ENCODE data around the gene ADAP1.

Gene ADAP1

GRCh38 chr7:992709-993607, 38.5 kb upstream of the ADAP1 start:
- Histone ChIP-seq H3K9ac (ENCODE audit: low read length) (peak overlapping the region; percentile 12), H4K8ac (ENCODE audit: low read depth, low read length) (no peak overlapping the region), H3K79me2 (ENCODE audit: control insufficient read depth, insufficient read depth, low read length) (no peaks in the 10 kb centered on the region), H2AK5ac (ENCODE audit: low read length) (no peak overlapping the region), H2BK5ac (ENCODE audit: low read length) (no peak overlapping the region), H3K79me1 (ENCODE audit: low read length) (no peaks in the 10 kb centered on the region), H3K4me1 (ENCODE audit: control insufficient read depth, low read depth, low read length) (no peaks in the 10 kb centered on the region), H3K23ac (ENCODE audit: low read length) (no peak overlapping the region), H3K18ac (ENCODE audit: low read length) (no peak overlapping the region), H3K4me2 (ENCODE audit: low read length) (no peak overlapping the region), H2BK15ac (replicated peaks; ENCODE audit: low read depth) (no peak overlapping the region), H3K4ac (ENCODE audit: low read depth, low read length) (no peak overlapping the region), H3K27ac (ENCODE audit: low read depth, low read length) (no peak overlapping the region), H2BK120ac (ENCODE audit: low read depth, low read length) (no peak overlapping the region), H3K56ac (ENCODE audit: low read length) (peak overlapping the region; percentile 6), H3K36me3 (ENCODE audit: control insufficient read depth, insufficient read depth, low read length) (no peaks in the 10 kb centered on the region), H4K5ac (ENCODE audit: low read length) (no peak overlapping the region), H3K4me3 (ENCODE audit: low read length) (no peak overlapping the region), H3K27me3 (ENCODE audit: insufficient read depth, low read length, poor library complexity) (no peaks in the 10 kb centered on the region)
- peak; percentile 98 for DNase-seq
- no CpG with 5 or more reads among the region's 34 CpGs for WGBS (ENCODE audit: extremely low coverage, insufficient coverage, low lambda C conversion rate)

- H3K4me1 ChIP-seq (ENCODE audit: control insufficient read depth, low read depth, low read length), result no peaks in the 10 kb centered on the region
- no peak overlapping the region for H4K8ac ChIP-seq (ENCODE audit: low read depth, low read length)
- no peak overlapping the region for H2AK5ac ChIP-seq (ENCODE audit: low read length)
- DNase-seq, result no peak
- H2BK120ac ChIP-seq (ENCODE audit: low read depth, low read length), result no peak overlapping the region
- no peaks in the 10 kb centered on the region for H3K79me1 ChIP-seq (ENCODE audit: low read length)
- no peak overlapping the region for H3K9ac ChIP-seq (ENCODE audit: low read length)
- no peak overlapping the region for H3K23ac ChIP-seq (ENCODE audit: low read length)
- H3K4me2 ChIP-seq (ENCODE audit: low read length), result no peak overlapping the region
- no CpG with 5 or more reads among the region's 34 CpGs for WGBS (ENCODE audit: extremely low coverage, insufficient coverage, low lambda C conversion rate)
- H3K4me3 ChIP-seq (ENCODE audit: low read length), result no peak overlapping the region
- H2BK15ac ChIP-seq (replicated peaks; ENCODE audit: low read depth), result no peak overlapping the region
- H3K79me2 ChIP-seq (ENCODE audit: control insufficient read depth, insufficient read depth, low read length), result no peaks in the 10 kb centered on the region
- H3K27ac ChIP-seq (ENCODE audit: low read depth, low read length), result no peak overlapping the region
- H3K27me3 ChIP-seq (ENCODE audit: insufficient read depth, low read length, poor library complexity), result no peaks in the 10 kb centered on the region
- no peak overlapping the region for H4K5ac ChIP-seq (ENCODE audit: low read length)
- no peak overlapping the region for H2BK5ac ChIP-seq (ENCODE audit: low read length)
- no peak overlapping the region for H3K4ac ChIP-seq (ENCODE audit: low read depth, low read length)
- H3K56ac ChIP-seq (ENCODE audit: low read length), result no peak overlapping the region
- H3K18ac ChIP-seq (ENCODE audit: low read length), result no peak overlapping the region
- H3K36me3 ChIP-seq (ENCODE audit: control insufficient read depth, insufficient read depth, low read length), result no peaks in the 10 kb centered on the region
Measured at GRCh38 chr7:991729-992656, 37.5 kb upstream of the ADAP1 start.

GRCh38 chr7:990933-991728, 36.7 kb upstream of the ADAP1 start:
- H3K27ac ChIP-seq (ENCODE audit: low read depth, low read length), result no peak overlapping the region
- H3K4me2 ChIP-seq (ENCODE audit: low read length), result no peak overlapping the region
- no peaks in the 10 kb centered on the region for H3K79me2 ChIP-seq (ENCODE audit: control insufficient read depth, insufficient read depth, low read length)
- no peak overlapping the region for H3K18ac ChIP-seq (ENCODE audit: low read length)
- no peak overlapping the region for H3K23ac ChIP-seq (ENCODE audit: low read length)
- H2BK15ac ChIP-seq (replicated peaks; ENCODE audit: low read depth), result no peak overlapping the region
- H3K9ac ChIP-seq (ENCODE audit: low read length), result no peak overlapping the region
- DNase-seq, result no peak
- no peaks in the 10 kb centered on the region for H3K4me1 ChIP-seq (ENCODE audit: control insufficient read depth, low read depth, low read length)
- no peaks in the 10 kb centered on the region for H3K79me1 ChIP-seq (ENCODE audit: low read length)
- no peak overlapping the region for H3K4ac ChIP-seq (ENCODE audit: low read depth, low read length)
- no peak overlapping the region for H3K56ac ChIP-seq (ENCODE audit: low read length)
- no peak overlapping the region for H2BK5ac ChIP-seq (ENCODE audit: low read length)
- WGBS (ENCODE audit: extremely low coverage, insufficient coverage, low lambda C conversion rate), result no CpG with 5 or more reads among the region's 35 CpGs
- H4K8ac ChIP-seq (ENCODE audit: low read depth, low read length), result no peak overlapping the region
- H4K5ac ChIP-seq (ENCODE audit: low read length), result no peak overlapping the region
- H3K36me3 ChIP-seq (ENCODE audit: control insufficient read depth, insufficient read depth, low read length), result no peaks in the 10 kb centered on the region
- no peak overlapping the region for H3K4me3 ChIP-seq (ENCODE audit: low read length)
- no peak overlapping the region for H2BK120ac ChIP-seq (ENCODE audit: low read depth, low read length)
- H3K27me3 ChIP-seq (ENCODE audit: insufficient read depth, low read length, poor library complexity), result no peaks in the 10 kb centered on the region
- H2AK5ac ChIP-seq (ENCODE audit: low read length), result no peak overlapping the region

GRCh38 chr7:990352-990932, 36.0 kb upstream of the ADAP1 start:
- H3K79me2 ChIP-seq (ENCODE audit: control insufficient read depth, insufficient read depth, low read length), result no peaks in the 10 kb centered on the region

GRCh38 chr7:988963-989529, 34.6 kb upstream of the ADAP1 start:
- no peaks in the 10 kb centered on the region for H3K27me3 ChIP-seq (ENCODE audit: insufficient read depth, low read length, poor library complexity)
- no CpG with 5 or more reads among the region's 15 CpGs for WGBS (ENCODE audit: extremely low coverage, insufficient coverage, low lambda C conversion rate)

More at GRCh38 chr7:990352-990932, 36.0 kb upstream of the ADAP1 start:
- Histone ChIP-seq H3K18ac (ENCODE audit: low read length) (no peak overlapping the region), H3K23ac (ENCODE audit: low read length) (no peak overlapping the region), H2AK5ac (ENCODE audit: low read length) (no peak overlapping the region), H3K79me1 (ENCODE audit: low read length) (no peaks in the 10 kb centered on the region), H3K56ac (ENCODE audit: low read length) (no peak overlapping the region), H2BK5ac (ENCODE audit: low read length) (no peak overlapping the region), H2BK120ac (ENCODE audit: low read depth, low read length) (no peak overlapping the region), H4K5ac (ENCODE audit: low read length) (no peak overlapping the region), H3K27ac (ENCODE audit: low read depth, low read length) (no peak overlapping the region), H3K4me3 (ENCODE audit: low read length) (no peak overlapping the region), H3K27me3 (ENCODE audit: insufficient read depth, low read length, poor library complexity) (no peaks in the 10 kb centered on the region), H3K4ac (ENCODE audit: low read depth, low read length) (no peak overlapping the region), H2BK15ac (replicated peaks; ENCODE audit: low read depth) (no peak overlapping the region), H3K4me2 (ENCODE audit: low read length) (no peak overlapping the region), H3K36me3 (ENCODE audit: control insufficient read depth, insufficient read depth, low read length) (no peaks in the 10 kb centered on the region), H4K8ac (ENCODE audit: low read depth, low read length) (no peak overlapping the region), H3K4me1 (ENCODE audit: control insufficient read depth, low read depth, low read length) (no peaks in the 10 kb centered on the region), H3K9ac (ENCODE audit: low read length) (no peak overlapping the region)
- no CpG with 5 or more reads among the region's 36 CpGs for WGBS (ENCODE audit: extremely low coverage, insufficient coverage, low lambda C conversion rate)
- DNase-seq, result no peak

More at GRCh38 chr7:988963-989529, 34.6 kb upstream of the ADAP1 start:
- H3K36me3 ChIP-seq (ENCODE audit: control insufficient read depth, insufficient read depth, low read length), result no peaks in the 10 kb centered on the region
- H3K79me2 ChIP-seq (ENCODE audit: control insufficient read depth, insufficient read depth, low read length), result no peaks in the 10 kb centered on the region
- no peak overlapping the region for H3K18ac ChIP-seq (ENCODE audit: low read length)
- H2AK5ac ChIP-seq (ENCODE audit: low read length), result no peak overlapping the region
- no peak overlapping the region for H4K5ac ChIP-seq (ENCODE audit: low read length)
- H3K4me3 ChIP-seq (ENCODE audit: low read length), result no peak overlapping the region
- H2BK15ac ChIP-seq (replicated peaks; ENCODE audit: low read depth), result no peak overlapping the region
- no peak overlapping the region for H3K4me2 ChIP-seq (ENCODE audit: low read length)
- no peak overlapping the region for H2BK120ac ChIP-seq (ENCODE audit: low read depth, low read length)
- no peak overlapping the region for H3K9ac ChIP-seq (ENCODE audit: low read length)
- no peak overlapping the region for H3K23ac ChIP-seq (ENCODE audit: low read length)
- no peaks in the 10 kb centered on the region for H3K4me1 ChIP-seq (ENCODE audit: control insufficient read depth, low read depth, low read length)
- H3K79me1 ChIP-seq (ENCODE audit: low read length), result no peaks in the 10 kb centered on the region
- no peak for DNase-seq
- H3K56ac ChIP-seq (ENCODE audit: low read length), result peak overlapping the region; percentile 25
- H2BK5ac ChIP-seq (ENCODE audit: low read length), result no peak overlapping the region
- H3K27ac ChIP-seq (ENCODE audit: low read depth, low read length), result no peak overlapping the region
- H3K4ac ChIP-seq (ENCODE audit: low read depth, low read length), result no peak overlapping the region
- H4K8ac ChIP-seq (ENCODE audit: low read depth, low read length), result no peak overlapping the region
